Measurements from ENCODE around the gene FOSL2.

- no peak for TF ChIP-seq POLR2A (IDR thresholded peaks at IDR 0.05)
- TF ChIP-seq CTCF (IDR thresholded peaks at IDR 0.05): no peak
Observed at GRCh38 chr2:28436525-28437051, 43.9 kb downstream of the FOSL2 start.

Measured in breast epithelium (tissue), 3 donors.